ENCODE data around the gene ANKH. TPM values are rescaled to one million over a fixed set of nuclear protein-coding genes. Genes with fewer than 3 reads are reported as not detected.

Gene ANKH
- total RNA-seq, 1 experiment from 2014 or later, result 81.4 TPM

GRCh38 chr5:14896131-14896530 is 24.6 kb upstream of the ANKH start:
- H3K4me2 ChIP-seq, result no peak overlapping the region
- no TSS peak for BruUV-seq (replicated peaks)
- H3K79me2 ChIP-seq (ENCODE audit: low read depth), result no peaks in the 10 kb centered on the region
- no peaks in the 10 kb centered on the region for H3K36me3 ChIP-seq (ENCODE audit: low read depth)
- TF ChIP-seq EZH2 (IDR thresholded peaks at IDR 0.05; ENCODE audit: low read depth), result no peak
- TF ChIP-seq, protein P1, sequence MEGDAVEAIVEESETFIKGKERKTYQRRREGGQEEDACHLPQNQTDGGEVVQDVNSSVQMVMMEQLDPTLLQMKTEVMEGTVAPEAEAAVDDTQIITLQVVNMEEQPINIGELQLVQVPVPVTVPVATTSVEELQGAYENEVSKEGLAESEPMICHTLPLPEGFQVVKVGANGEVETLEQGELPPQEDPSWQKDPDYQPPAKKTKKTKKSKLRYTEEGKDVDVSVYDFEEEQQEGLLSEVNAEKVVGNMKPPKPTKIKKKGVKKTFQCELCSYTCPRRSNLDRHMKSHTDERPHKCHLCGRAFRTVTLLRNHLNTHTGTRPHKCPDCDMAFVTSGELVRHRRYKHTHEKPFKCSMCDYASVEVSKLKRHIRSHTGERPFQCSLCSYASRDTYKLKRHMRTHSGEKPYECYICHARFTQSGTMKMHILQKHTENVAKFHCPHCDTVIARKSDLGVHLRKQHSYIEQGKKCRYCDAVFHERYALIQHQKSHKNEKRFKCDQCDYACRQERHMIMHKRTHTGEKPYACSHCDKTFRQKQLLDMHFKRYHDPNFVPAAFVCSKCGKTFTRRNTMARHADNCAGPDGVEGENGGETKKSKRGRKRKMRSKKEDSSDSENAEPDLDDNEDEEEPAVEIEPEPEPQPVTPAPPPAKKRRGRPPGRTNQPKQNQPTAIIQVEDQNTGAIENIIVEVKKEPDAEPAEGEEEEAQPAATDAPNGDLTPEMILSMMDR (conservative IDR thresholded peaks at IDR 0.05), result no peak
- no peak overlapping the region for H3K4me3 ChIP-seq
- CTCF ChIA-PET, result no interaction called here
- no peaks in the 10 kb centered on the region for H4K20me1 ChIP-seq (ENCODE audit: insufficient read depth)
- H3K9me2 ChIP-seq (ENCODE audit: insufficient read depth), result no peaks in the 10 kb centered on the region
- intact Hi-C loops (cut with micrococcal nuclease; ENCODE audit: unreplicated experiment), result no loop called here
- POLR2A ChIA-PET (ENCODE audit: unreplicated experiment), result no interaction called here
- no peaks in the 10 kb centered on the region for H3K9me3 ChIP-seq (ENCODE audit: insufficient read depth, low read depth)
- no peaks in the 10 kb centered on the region for H3F3A ChIP-seq (ENCODE audit: insufficient read depth, low read depth)
- H3K27ac ChIP-seq, result no peak overlapping the region
- peaks cover 19% of the 10 kb centered on the region; the same call in 1 of the 2 replicates for H3K27me3 ChIP-seq (ENCODE audit: insufficient read depth, low read depth)
- H3K4me1 ChIP-seq (replicated peaks; ENCODE audit: insufficient read depth), result no peaks in the 10 kb centered on the region
- no peak for DNase-seq
- H2AFZ ChIP-seq, result no peak overlapping the region

DNA sequence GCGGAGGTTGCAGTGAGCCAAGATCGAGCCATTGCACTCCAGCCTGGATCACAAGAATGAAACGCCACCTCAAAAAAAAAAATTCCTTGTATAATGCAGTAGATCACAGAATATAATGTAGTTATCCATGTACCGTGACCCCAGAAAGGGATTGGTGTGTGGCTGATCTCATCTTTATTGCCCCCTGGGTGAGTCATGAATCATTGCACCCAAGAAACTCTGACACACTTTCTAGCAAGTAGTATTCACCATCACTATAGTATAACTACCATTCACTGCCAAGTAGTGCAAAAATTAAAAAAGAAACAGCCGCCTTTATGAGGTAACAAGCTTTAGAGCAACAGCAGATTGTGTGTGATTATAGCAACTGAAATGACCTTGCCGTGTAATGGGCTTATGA is 23.7 kb upstream of the ANKH start:
- no peak overlapping the region for H2AFZ ChIP-seq
- no peak overlapping the region for H3K27ac ChIP-seq
- no peaks in the 10 kb centered on the region for H3K36me3 ChIP-seq (ENCODE audit: low read depth)
- H3K9me3 ChIP-seq (ENCODE audit: insufficient read depth, low read depth), result no peaks in the 10 kb centered on the region
- H3K79me2 ChIP-seq (ENCODE audit: low read depth), result no peaks in the 10 kb centered on the region
- no peaks in the 10 kb centered on the region for H3F3A ChIP-seq (ENCODE audit: insufficient read depth, low read depth)
- H4K20me1 ChIP-seq (ENCODE audit: insufficient read depth), result no peaks in the 10 kb centered on the region
- TF ChIP-seq, protein P1 (conservative IDR thresholded peaks at IDR 0.05), result no peak
- TF ChIP-seq EZH2 (IDR thresholded peaks at IDR 0.05; ENCODE audit: low read depth), result no peak
- POLR2A ChIA-PET (ENCODE audit: unreplicated experiment), result no interaction called here
- H3K4me2 ChIP-seq, result no peak overlapping the region
- BruUV-seq (replicated peaks), result no TSS peak
- H3K4me3 ChIP-seq, result no peak overlapping the region
- CTCF ChIA-PET, result no interaction called here
- no peaks in the 10 kb centered on the region for H3K4me1 ChIP-seq (replicated peaks; ENCODE audit: insufficient read depth)
- intact Hi-C loops (cut with micrococcal nuclease; ENCODE audit: unreplicated experiment), result no loop called here
- peaks cover 20% of the 10 kb centered on the region; the same call in 1 of the 2 replicates for H3K27me3 ChIP-seq (ENCODE audit: insufficient read depth, low read depth)
- no peaks in the 10 kb centered on the region for H3K9me2 ChIP-seq (ENCODE audit: insufficient read depth)
- DNase-seq, result peak in 1 of 2 experiments; percentile 13

DNA sequence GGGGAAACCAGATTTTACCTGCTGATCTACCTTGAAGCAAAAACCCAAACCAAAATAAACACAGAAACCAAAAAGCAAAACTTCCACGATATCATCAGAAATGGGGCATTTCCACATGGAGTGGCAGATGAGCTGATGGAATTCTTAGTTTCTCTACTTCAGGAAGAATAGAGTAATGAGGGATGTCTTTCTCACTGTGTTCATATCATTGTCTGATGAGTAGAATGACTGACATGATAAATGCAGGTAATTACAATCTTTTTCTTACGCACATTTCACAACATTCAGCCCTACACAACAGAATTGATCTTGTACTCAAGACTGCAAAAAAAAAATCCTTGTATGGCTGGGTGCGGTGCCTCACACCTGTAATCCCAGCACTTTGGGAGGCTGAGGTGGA is 23.2 kb upstream of the ANKH start:
- no peak for DNase-seq
- H2AFZ ChIP-seq, result no peak overlapping the region
- H3K27me3 ChIP-seq (ENCODE audit: insufficient read depth, low read depth), result peaks cover 23% of the 10 kb centered on the region
- no peaks in the 10 kb centered on the region for H3F3A ChIP-seq (ENCODE audit: insufficient read depth, low read depth)
- ChIA-PET POLR2A (ENCODE audit: unreplicated experiment) (no interaction called here), CTCF (no interaction called here)
- H3K4me3 ChIP-seq, result no peak overlapping the region
- no peaks in the 10 kb centered on the region for H3K4me1 ChIP-seq (replicated peaks; ENCODE audit: insufficient read depth)
- no TSS peak for BruUV-seq (replicated peaks)
- H3K36me3 ChIP-seq (ENCODE audit: low read depth), result no peaks in the 10 kb centered on the region
- no peaks in the 10 kb centered on the region for H3K9me3 ChIP-seq (ENCODE audit: insufficient read depth, low read depth)
- H3K27ac ChIP-seq, result no peak overlapping the region
- no peak for TF ChIP-seq EZH2 (IDR thresholded peaks at IDR 0.05; ENCODE audit: low read depth)
- TF ChIP-seq, protein P1 (conservative IDR thresholded peaks at IDR 0.05), result no peak
- no peaks in the 10 kb centered on the region for H3K79me2 ChIP-seq (ENCODE audit: low read depth)
- intact Hi-C loops (cut with micrococcal nuclease; ENCODE audit: unreplicated experiment), result no loop called here
- H3K4me2 ChIP-seq, result no peak overlapping the region
- no peaks in the 10 kb centered on the region for H3K9me2 ChIP-seq (ENCODE audit: insufficient read depth)
- H4K20me1 ChIP-seq (ENCODE audit: insufficient read depth), result no peaks in the 10 kb centered on the region
